Middle frontal gyrus (tissue), 1 donor: ENCODE measurements around the gene S1PR1.
A peak's percentile ranks its signal among the peaks of the same experiment; 100 is the strongest.

Experiments
- DNase-seq: peaks from one replicate; pipeline ENCODE4 v3.0.0-alpha.2; 2015; ENCODE audit warnings: low spot score; ENCODE audit errors: extremely low spot score

Gene S1PR1

GRCh38 chr1:101280049-101280592 is 43.3 kb downstream of the S1PR1 start:
- no peak for DNase-seq

- DNase-seq: no peak
Observed at GRCh38 chr1:101280942-101281654, 44.3 kb downstream of the S1PR1 start.

- no peak for DNase-seq
Observed at GRCh38 chr1:101281751-101282150, 44.9 kb downstream of the S1PR1 start.

GRCh38 chr1:101282314-101283038 is 45.7 kb downstream of the S1PR1 start:
- no peak for DNase-seq

GRCh38 chr1:101283443-101283842 is 46.6 kb downstream of the S1PR1 start:
- DNase-seq: no peak

GRCh38 chr1:101284021-101284420 is 47.2 kb downstream of the S1PR1 start:
- no peak for DNase-seq

- no peak for DNase-seq
Observed at GRCh38 chr1:101284622-101285218, 47.9 kb downstream of the S1PR1 start.

GRCh38 chr1:101285922-101286570 is 49.2 kb downstream of the S1PR1 start:
- DNase-seq: no peak

GRCh38 chr1:101288491-101288944 is 51.7 kb downstream of the S1PR1 start:
- DNase-seq: peak; percentile 52

GRCh38 chr1:101290119-101290921 is 53.5 kb downstream of the S1PR1 start:
- DNase-seq: no peak
